GM19438 (cell line): ENCODE results near the gene RBM28.

Experiments
- ATAC-seq: cut with Tn5 transposase; IDR thresholded peaks from one replicate; pipeline ENCODE4 v1.9.1; 2021; ENCODE audit warnings: low read depth; ENCODE audit not compliant: unreplicated experiment

Gene RBM28, protein sequence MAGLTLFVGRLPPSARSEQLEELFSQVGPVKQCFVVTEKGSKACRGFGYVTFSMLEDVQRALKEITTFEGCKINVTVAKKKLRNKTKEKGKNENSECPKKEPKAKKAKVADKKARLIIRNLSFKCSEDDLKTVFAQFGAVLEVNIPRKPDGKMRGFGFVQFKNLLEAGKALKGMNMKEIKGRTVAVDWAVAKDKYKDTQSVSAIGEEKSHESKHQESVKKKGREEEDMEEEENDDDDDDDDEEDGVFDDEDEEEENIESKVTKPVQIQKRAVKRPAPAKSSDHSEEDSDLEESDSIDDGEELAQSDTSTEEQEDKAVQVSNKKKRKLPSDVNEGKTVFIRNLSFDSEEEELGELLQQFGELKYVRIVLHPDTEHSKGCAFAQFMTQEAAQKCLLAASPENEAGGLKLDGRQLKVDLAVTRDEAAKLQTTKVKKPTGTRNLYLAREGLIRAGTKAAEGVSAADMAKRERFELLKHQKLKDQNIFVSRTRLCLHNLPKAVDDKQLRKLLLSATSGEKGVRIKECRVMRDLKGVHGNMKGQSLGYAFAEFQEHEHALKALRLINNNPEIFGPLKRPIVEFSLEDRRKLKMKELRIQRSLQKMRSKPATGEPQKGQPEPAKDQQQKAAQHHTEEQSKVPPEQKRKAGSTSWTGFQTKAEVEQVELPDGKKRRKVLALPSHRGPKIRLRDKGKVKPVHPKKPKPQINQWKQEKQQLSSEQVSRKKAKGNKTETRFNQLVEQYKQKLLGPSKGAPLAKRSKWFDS

GRCh38 chr7:128343554-128344430, at the start of gene RBM28:
TSS of gene RBM28 (minus strand) at chr7:128343908. CDS start at chr7:128343793, 115 bp downstream.
- peak; percentile 94 for ATAC-seq

- no peak for ATAC-seq
These were observed 49.0 kb upstream of the RBM28 start for GRCh38 chr7:128392446-128393327.

DNA sequence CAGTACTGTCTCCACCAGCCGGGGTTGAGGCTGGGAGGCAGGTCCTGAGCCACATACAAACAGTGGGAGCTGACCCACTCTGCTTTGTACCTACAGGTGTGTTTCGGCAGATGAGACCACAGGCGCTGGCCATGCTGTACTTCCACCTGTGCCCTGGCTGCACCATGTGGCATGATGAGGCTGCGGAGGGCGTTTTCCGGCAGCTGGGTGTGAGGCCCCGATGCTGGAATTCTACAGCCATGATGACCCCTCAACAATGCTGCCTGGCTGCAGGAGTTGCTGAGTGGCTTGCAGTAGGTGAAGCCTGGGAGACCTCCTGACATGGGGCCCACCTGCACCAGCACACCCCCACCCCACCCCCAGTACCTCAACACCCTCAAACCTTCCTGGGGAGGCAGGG, 48.1 kb upstream of the RBM28 start:
- ATAC-seq = no peak

- ATAC-seq = no peak
These were observed 47.3 kb upstream of the RBM28 start for GRCh38 chr7:128390871-128391565.

GRCh38 chr7:128389618-128390329, 46.1 kb upstream of the RBM28 start:
- ATAC-seq = no peak

- no peak for ATAC-seq
These were observed 45.4 kb upstream of the RBM28 start for GRCh38 chr7:128389085-128389617.

GRCh38 chr7:128388145-128388485, 44.4 kb upstream of the RBM28 start:
- no peak for ATAC-seq

DNA sequence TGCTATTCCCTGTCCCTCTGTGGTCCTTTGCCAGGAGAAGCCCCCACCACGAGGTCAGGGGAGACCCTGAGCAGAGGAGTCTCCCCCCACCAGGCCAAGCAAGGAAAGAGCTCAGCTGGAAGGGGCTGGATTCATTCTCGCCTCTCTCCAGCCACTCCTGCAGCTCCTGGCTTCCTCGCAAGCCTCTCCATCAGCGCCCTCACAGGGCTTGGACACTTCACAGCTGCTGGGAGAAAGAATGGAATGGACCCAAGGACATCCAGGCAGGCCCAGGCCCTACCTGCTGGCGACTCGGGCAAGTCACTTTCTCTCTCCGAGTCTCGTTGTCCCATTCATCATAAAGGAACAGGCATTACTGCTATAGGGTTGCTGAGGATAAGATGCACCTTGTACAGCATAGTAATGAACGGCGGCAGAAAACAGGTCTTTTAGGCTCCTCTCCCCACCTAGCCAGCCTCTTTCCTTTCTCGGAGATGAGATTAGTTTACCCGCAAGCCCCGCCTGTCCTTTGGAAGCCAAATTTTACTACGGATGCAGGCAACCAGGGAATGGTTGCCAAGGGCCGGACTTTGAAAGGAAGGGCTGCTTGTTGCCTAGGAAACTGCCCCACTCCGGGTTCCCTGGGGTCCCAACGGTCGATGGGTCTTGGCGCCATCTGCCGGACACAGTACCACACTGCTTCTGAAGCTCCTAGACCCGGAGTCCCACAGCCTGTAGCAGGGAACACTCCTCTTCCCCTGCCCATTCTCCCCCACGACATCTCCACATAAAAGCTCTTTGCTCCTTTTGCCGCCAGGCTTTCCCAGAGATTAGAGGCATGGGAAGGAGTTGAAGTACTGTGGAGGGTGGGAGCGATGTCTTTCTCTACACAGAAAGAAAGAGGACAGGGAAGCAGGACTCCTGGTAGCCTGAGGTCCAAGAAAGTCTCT, 43.8 kb upstream of the RBM28 start:
- ATAC-seq = no peak

DNA sequence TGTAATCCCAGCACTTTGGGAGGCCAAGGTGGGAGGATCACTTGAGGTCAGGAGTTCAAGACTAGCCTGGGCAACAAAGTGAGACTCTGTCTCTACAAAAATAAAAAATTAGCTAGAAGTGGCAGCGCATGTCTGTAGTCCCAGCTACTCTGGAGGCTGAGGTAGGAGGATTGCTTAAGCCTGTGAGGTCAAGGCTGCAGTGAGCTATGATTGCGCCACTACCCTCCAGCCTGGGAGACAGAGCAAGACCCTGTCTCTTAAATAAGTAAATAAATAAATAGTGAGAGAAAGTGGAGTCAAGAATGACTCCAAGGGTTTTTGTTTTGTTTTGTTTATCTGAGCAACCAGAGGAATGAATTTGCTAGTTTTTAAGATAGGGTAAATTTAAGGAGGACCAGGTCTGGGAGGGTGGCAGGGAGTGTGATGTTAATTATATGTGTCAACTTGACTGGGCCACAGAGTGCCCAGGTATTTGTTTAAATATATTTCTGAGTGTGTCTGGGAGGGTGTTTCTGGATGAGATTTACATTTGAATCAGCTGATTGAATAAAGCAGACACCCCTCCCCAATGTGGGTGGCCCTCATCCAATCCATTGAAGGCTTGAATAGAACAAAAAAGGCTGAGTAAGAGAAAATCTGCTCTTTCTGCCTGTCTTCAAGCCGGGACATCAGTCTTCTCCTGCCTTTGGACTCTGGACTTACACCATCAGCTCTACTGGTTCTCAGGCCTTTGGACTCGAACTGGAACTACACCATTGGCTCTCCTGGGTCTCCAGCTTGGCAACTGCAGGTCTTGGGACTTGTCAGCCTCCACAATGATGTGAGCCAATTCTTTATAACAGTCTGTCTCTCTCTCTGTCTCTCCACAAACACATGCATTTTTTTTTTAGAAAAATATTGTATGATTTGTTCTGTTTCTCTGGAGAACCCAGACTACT, 42.5 kb upstream of the RBM28 start:
- ATAC-seq = no peak

DNA sequence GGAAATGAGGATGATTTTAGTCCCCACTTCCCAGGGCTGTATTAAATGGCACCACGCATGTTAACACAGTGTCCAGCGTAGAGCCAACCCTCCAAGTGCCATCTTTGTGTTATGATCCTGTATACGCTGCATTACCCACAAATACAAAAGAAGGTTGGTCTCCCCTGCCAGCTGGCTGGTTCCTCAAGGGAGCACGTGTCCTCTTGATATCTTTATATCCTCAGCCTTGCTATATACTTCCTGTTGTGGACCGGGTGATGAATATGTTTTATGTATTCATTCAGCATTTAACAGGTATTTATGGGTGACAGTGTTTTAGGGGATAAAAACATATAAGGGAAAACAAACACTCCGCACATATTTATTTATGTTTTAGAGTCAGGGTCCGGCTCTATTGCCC, 41.0 kb upstream of the RBM28 start:
- no peak for ATAC-seq

DNA sequence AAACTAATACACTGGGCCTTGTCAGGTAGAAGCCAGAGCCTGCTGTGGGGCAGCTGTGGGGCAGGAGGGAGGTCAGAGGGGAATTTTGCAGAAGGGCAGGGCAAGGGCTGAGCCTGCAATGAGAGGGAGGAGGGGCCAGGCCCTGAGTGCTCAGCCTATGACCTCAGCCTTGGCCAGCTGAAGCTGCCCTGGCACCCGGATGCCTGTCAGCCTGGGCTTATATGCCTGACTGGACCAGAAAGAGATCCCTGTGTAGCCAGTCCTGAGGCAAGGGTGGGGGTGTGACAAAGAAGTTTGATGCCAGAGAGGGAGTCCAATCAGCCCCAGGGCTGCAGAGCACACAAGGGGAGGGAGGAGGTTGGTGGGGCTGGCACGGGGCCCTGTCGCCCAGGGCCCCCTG, 40.1 kb upstream of the RBM28 start:
- ATAC-seq = no peak

- ATAC-seq = no peak
These were observed 37.6 kb upstream of the RBM28 start for GRCh38 chr7:128381161-128381821.

DNA sequence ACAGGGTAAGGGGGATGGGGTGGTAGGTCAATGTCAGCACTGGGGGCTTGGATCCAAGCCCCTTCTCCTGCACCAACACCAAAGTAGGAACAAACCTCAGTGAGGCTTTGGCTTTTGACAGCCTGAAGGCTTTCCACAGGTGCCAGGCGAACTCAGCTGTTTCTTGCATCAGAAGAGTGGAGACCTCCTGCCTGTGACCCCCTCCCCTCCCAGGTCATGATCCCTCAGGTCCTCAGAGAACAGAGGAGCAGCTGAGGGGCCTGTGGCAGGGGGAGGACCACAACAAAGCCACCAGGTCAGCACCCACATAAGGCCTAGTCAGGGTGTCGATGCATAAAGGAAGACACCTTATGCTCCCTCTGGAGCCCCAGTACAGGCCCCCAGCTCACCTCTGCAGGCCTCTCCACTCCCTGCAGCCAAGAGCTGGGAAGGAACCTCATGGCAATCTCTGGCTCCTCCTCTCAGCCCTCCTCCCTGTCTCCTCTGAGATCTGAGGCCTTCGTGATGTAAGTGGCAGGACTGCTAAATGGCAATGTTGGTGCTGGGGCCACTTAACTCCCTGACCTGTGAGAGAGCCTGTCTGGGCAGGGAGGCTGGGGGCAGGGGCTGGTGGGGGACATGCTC, 36.9 kb upstream of the RBM28 start:
- no peak for ATAC-seq

GRCh38 chr7:128379900-128380479, 36.3 kb upstream of the RBM28 start:
- no peak for ATAC-seq

DNA sequence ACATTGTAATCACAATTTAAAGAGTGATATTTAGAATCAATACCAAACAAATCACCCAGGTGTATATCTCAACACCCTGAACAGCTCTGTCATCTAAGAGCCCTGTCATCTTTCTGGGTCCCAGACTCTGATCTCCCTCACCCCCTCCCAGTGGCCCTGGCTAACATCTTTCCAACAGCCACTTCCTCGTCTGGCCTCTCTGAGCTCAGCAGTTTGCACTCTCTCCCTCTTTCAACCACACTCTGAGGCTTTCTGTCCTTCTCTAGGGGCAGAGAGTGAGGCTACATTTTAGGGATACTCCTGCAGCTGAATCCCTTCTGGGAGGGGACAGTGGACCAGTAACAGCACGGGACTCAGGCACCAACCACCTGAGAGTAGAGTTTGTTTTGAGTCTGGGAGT, 34.9 kb upstream of the RBM28 start:
- ATAC-seq = no peak
